GM12892 (cell line): ENCODE measurements around the gene WDFY4.

Source experiments
- DNase-seq: peaks from one replicate; pipeline ENCODE4 v3.0.0; 2011; ENCODE audit not compliant: insufficient read length
- FAIRE-seq: peaks from 2 replicates; lab custom pipeline; 2011; peaks lifted over from hg19 to GRCh38; lab: Jason Lieb, UNC
- POLR2A ChIP-seq: IDR thresholded peaks from 2 replicates; pipeline ENCODE4 v1.6.1; 2011; ENCODE audit warnings: low read depth, low read length, control low read depth
- POLR2AphosphoS5 ChIP-seq: IDR thresholded peaks from 2 replicates; pipeline ENCODE4 v1.6.1; 2011; ENCODE audit warnings: low read depth, low read length, control low read depth
- TAF1 ChIP-seq: IDR thresholded peaks from 2 replicates; pipeline ENCODE4 v1.6.1; 2011; ENCODE audit warnings: low read depth, mild to moderate bottlenecking, control low read depth, low read length, borderline replicate concordance

The WDFY4 gene

DNA sequence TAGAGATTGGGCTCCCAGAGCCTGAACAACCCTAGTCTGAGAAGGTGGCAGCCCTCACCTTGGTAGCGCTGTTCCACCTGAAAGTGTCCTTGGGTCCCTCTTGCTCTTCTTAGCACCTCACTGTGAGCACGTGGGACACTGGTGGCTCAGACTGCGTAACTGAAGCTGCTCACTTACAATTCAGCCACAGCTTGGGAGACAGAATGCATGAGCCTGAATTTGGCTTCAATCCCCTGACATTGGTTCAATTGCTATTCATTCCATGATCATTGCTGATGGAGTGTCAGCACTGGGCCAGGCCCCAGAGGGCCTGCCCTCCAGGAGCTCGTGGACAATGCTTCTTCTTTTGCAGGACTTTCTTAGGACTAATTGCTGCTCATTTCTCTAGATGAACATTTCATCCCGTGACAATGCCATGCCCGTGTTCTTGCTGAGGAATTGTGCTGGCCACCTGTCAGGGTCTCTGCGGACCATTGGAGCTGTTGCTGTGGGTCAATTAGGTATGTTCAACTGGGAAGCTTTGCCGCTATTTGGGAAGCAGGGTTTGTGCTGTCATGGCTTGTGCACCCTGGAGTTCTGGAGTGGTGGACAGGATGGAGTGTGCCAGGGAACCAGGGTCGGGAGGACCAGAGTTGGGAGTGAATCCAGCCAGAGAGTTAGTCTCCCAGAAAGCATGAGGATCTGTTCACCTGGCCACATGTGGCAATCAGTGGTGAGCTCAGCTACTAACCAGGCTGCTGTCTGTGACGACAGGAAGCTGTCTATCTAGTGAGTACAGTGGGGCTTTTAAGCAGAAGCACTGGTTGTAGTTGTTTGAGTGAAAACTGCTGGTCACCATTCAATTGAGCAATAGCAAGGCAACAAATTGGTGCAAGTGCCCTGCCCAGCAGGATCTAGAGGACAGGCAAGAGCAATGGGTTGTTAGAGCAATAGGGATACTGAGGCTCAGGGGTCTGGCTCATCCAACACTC is 105.1 kb downstream of the WDFY4 start:
- TF ChIP-seq POLR2AphosphoS5: no peak
- TF ChIP-seq TAF1: no peak
- no peak for TF ChIP-seq POLR2A
- DNase-seq: no peak
- FAIRE-seq: no peak

DNA sequence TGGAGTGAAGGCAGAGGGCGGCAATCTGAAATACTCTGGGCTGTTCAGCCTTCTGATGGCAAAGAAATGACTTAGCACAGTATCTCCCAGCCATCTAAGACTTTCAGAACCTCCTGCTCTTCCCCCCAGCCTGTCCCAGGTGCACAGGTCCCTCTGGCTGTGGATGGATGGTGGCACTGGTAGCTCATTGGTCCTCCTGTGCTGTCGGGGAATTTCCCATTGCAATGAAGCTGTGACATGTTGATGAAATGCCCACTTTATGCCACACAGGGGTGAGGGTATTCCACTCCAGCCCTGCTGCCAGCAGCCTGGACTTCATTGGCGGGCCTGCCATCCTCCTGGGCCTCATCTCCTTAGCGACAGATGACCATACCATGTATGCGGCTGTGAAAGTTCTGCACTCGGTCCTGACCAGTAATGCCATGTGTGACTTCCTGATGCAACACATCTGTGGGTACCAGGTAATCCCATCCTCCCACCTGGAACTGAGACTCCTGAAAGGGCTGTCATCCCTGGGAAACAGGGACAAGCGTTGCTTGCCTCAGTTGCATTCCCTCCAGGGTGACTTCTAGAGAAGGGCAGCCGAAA is 105.9 kb downstream of the WDFY4 start:
- no peak for DNase-seq
- FAIRE-seq: no peak
- no peak for TF ChIP-seq POLR2A
- TF ChIP-seq TAF1: no peak
- TF ChIP-seq POLR2AphosphoS5: no peak

DNA sequence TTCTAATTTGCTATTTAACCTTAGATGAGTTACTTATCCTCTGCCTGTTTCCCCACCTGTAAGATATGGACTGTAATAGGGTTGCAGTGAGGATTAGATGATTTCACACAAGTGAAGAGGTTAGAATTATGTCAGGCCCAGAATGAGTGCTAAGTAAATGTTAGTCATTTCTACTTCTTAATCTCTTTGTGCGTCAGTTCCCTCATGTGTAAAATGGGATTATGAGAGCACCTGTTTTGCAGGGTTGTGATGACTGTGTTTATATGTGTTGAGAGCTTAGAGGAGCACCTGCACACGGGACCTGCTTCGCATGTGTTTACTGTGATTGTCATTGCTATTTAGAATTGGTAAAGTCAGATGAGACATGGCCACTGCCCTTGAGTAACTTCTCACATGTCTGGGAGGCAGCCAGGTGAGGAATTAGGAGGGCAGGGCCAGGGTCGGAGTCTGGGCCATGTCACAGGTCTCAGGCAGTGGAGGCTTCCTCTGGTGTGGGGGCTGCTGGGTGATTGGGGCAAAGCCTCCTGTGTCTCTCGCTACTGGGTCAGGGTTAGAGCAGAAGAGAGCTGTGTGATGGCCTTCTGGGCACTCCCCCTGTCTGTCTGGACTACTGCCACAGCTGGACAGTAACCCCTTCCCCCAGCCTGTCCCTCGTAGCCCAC is 106.7 kb downstream of the WDFY4 start:
- TF ChIP-seq TAF1 (no peak), POLR2AphosphoS5 (no peak), POLR2A (no peak)
- no peak for DNase-seq
- no peak for FAIRE-seq

DNA sequence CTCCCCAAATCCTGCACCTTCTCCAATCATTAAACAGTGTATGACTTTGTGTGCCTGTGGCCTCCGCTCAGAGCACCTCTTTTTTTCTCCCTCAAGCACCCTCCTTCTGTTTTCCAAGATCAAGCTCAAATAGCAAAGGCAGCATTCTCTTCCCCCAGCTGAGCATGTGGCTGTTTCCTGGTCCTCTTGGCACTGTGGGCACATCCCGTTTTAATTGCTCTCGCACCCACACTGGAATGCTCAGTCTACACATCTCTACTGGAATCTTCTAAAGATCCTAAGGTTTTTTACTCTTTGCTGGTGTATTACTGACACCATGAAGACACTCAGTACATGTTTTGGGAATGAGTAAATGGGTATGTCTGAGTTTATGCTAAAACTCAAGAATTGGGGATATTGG is 107.4 kb downstream of the WDFY4 start:
- TF ChIP-seq POLR2AphosphoS5 (no peak), TAF1 (no peak), POLR2A (no peak)
- DNase-seq: no peak
- FAIRE-seq: no peak

DNA sequence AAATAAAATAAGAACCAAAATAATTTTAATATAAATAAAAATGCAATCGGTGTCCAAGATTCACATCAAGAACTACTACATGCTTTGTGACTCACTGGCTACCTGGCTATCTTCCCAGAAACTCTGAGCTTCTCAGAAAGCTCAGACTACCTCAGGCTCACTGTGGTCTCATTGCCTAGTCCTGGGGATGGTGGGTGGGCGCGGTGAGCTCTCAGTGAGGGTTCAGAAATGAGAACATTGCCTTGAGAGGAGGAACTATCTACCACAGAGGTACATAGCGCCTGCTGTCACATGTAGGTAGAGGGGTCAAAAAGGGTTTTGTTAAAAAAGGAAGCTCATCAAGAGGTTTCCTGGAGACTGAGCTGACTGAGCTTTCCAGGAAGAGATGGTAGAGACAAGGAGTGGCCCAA is 108.0 kb downstream of the WDFY4 start:
- FAIRE-seq: no peak
- TF ChIP-seq POLR2AphosphoS5 (no peak), TAF1 (no peak), POLR2A (no peak)
- DNase-seq: no peak

DNA sequence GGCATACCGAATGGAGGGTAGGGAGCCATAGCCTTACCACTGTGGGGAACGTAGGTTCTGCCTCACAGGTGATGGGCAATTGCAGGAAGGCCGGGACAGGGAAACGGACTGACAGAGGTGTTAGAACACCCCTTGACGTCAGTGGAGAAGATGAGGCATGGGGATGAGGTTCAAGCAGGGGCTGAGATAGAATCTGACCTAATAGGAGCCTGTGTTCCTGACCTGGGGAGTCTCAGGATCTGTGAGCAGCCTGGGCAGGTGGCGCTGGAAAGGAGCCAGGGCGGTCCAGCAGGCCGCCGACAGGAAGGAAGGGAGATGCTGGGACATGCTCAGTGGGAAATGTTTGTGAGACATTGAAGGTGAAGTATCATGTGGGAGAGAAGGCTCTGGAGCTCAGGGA is 109.4 kb downstream of the WDFY4 start:
- no peak for DNase-seq
- no peak for FAIRE-seq
- TF ChIP-seq POLR2AphosphoS5 (no peak), TAF1 (no peak), POLR2A (no peak)

DNA sequence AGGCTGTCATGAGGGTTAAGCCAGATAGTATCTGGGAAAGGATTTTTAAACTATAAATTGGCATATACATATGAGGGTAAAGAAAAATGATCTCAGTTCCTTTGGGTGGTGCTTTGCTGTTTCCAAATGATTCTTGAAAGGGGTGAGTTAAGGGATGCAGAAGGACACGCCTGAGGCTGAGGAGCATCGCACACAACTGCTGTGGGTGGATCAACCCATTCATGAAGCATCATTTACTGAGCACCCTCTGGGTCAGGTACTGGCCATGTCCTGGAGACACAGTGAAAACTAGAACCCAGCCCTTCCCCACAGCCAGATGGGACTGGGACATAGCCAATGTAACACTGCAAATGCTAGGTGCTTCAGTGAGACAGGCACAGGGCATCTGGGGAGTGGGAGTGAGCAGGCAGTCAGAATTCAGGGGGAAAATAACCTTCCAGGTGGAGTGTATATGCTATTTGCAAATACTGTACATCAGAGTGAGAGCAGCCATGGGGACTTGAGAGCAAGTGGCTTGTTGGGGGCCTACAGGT is 112.1 kb downstream of the WDFY4 start:
- FAIRE-seq: no peak
- no peak for DNase-seq
- no peak for TF ChIP-seq TAF1
- no peak for TF ChIP-seq POLR2AphosphoS5
- no peak for TF ChIP-seq POLR2A

DNA sequence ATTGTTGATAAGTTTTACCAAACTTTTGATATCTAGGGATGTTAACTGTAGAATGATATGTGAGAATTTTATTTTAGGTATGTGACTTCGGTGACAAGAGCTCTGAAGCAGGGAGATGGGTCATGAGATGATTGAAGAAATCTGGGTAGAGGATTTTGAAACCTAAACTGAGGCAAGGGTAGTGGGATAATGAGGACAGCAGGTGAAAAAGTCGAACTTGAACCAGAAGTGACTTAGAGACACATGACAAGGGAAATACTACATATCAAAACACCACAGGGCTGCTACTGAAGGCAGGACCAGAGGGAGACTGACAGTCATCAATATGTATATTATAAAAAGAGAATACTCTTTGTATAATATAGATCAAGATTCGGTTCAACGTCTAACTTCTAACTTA is 113.2 kb downstream of the WDFY4 start:
- FAIRE-seq (no peak), DNase-seq (no peak)
- TF ChIP-seq POLR2A: no peak
- TF ChIP-seq POLR2AphosphoS5: no peak
- no peak for TF ChIP-seq TAF1

DNA sequence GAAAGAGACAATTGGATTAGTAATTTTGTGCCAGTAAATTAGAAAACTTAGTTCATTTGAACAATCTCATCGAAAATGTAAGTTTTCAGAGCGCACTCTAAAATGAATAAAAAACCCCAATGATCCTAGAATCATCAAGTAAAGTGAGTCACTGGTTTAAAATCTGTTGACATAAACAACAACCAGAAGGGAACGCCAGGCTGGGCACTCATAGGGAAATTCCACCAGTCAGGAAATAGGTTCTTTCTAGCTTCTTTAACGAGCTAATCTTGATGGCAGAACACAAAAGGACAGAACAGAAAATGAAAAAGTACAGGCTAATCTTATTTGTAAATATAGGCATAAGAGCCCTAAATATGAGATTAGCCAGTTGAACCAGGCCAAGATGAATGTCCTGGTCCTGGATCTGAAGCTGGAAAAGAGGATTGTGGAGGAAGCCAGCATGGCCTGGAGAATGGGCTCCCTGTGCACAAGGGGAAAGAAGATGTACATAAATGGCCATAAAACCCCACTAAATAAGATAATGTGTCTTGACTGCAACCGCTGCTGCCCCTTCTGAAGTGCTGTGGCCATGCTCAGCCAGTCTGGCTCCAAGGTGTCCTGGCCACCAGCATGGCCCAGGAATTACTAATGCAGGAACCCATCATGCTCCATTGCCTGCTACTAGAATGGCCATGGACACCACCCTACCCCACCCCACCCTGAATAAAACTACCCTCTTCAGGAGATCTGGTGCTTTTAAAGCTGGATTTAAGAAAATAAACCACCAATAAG is 114.0 kb downstream of the WDFY4 start:
- TF ChIP-seq TAF1 (no peak), POLR2AphosphoS5 (no peak)
- FAIRE-seq (no peak), DNase-seq (no peak)

DNA sequence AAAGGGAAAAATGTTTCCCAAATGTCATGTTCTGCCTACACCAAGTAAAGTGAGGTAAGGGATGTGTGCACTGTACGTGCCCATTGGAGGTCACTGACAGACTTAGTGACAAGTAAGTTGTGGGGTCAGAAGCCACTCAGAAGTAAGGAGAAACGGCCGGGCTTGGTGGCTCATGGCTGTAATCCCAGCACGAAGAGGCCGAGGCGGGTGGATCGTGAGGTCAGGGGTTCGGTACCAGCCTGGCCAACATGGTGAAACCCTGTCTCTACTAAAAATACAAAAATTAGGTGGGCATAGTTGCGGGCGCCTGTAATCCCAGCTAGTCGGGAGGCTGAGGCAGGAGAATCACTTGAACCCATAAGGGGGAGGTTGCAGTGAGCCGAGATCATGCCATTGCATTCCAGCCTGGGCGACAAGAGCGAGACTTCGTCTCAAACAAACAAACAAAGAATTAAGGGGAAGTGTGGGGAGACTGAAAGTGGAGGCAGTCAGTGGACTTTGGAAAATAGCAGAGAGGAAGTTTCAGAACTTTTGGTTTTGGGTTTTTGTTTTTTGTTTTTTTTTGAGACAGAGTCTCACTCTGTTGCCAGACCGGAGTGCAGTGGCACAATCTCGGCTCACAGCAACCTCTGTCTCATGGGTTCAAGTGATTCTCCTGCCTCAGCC is 114.8 kb downstream of the WDFY4 start:
- no peak for TF ChIP-seq POLR2AphosphoS5
- TF ChIP-seq TAF1: no peak
- no peak for TF ChIP-seq POLR2A
- no peak for FAIRE-seq

More for the DNA sequence above, 114.8 kb downstream of the WDFY4 start:
- DNase-seq: no peak
